DND-41 (cell line): ENCODE results near the gene OSBPL10.

Source experiments
- CTCF ChIP-seq: IDR thresholded peaks from 2 replicates; pipeline ENCODE4 v1.5.1; 2012; ENCODE audit warnings: borderline replicate concordance, low read length, moderate library complexity, mild to moderate bottlenecking; ENCODE audit not compliant: poor library complexity, severe bottlenecking; ENCODE audit errors: extremely low read depth
- EZH2 ChIP-seq: IDR thresholded peaks from 3 replicates; pipeline ENCODE4 v1.6.1; 2012; ENCODE audit warnings: borderline replicate concordance, low read depth, mild to moderate bottlenecking, moderate library complexity, low read length, inconsistent platforms; ENCODE audit not compliant: severe bottlenecking

GRCh38 chr3:31704156-31704555, 276.9 kb downstream of the OSBPL10 start:
- TF ChIP-seq CTCF: no peak
- TF ChIP-seq EZH2: no peak
